Head of caudate nucleus (tissue), 42 donors: Measurements from ENCODE around the gene PCARE.
"Not testable (repeated sequence)": the region's sequence is repeated elsewhere in the genome, so short reads cannot be mapped to it uniquely, and the experiment has no call there.

Experiments
- DNase-seq, 42 donors: peaks; one replicate each; pipeline versions ENCODE4 v3.0.0 to v3.0.0-alpha.2; 2020 to 2021; ENCODE audit warnings: mixed read lengths in 7 of 42
- intact Hi-C: fragments of 100-400 bp; cut with DNase I; formaldehyde crosslinking; loops from one replicate; pipeline ENCODE4 v1.15.0; 2022

The PCARE gene

GRCh38 chr2:29074411-29074810 lies at the start of gene PCARE:
TSS of gene PCARE (minus strand) at chr2:29074523. CDS start at chr2:29074261, 262 bp downstream.
- intact Hi-C loops, result no loop called here
- peak in 2 of 42 donors; percentile 36 to 37 for DNase-seq

- intact Hi-C loops, result no loop called here
- no peak for DNase-seq
Measured at GRCh38 chr2:29123617-29124349, 49.5 kb upstream of the PCARE start.

DNA sequence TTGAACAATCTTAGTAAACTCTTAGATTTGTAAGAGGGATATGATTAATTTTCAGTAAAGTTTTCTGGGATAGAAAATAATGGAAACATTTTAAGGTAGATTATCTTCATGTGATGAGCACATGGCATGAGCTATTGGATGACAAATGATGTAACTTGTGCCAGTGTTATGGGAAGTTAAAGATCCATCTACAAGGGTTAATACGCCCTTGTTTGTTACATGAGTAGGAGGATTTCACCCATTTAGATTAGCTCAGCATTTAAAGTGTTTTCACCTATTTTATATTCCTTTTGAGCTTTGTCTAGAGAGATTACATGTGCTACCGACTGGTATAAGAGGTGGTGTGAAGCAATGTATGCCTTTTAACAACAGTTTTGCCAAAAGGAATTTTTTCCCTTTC lies 46.5 kb upstream of the PCARE start:
- intact Hi-C loops, result no loop called here
- no peak for DNase-seq

DNA sequence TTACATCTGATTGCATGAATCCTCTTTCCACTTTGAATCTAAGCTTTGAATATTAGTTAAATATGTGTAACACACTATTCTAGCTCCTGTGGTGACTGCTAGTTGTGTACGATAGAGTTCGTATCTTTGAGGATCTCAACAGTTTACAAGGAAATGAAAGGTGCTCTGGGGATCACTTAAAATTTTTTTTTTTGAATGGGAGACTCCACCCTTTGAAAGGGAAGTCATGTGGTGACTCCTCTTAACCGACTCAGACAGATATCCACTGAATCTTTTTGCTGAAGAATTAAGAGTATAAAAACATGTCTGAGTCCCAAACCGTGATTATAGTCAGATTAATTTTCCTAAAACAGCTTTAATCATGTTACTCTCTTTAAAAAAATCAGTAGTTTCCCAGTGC lies 44.9 kb upstream of the PCARE start:
- intact Hi-C loops, result loop anchor here (5.0 kb wide), 1 partner anchor 42 kb away; no protein-coding TSS in a partner anchor

DNA sequence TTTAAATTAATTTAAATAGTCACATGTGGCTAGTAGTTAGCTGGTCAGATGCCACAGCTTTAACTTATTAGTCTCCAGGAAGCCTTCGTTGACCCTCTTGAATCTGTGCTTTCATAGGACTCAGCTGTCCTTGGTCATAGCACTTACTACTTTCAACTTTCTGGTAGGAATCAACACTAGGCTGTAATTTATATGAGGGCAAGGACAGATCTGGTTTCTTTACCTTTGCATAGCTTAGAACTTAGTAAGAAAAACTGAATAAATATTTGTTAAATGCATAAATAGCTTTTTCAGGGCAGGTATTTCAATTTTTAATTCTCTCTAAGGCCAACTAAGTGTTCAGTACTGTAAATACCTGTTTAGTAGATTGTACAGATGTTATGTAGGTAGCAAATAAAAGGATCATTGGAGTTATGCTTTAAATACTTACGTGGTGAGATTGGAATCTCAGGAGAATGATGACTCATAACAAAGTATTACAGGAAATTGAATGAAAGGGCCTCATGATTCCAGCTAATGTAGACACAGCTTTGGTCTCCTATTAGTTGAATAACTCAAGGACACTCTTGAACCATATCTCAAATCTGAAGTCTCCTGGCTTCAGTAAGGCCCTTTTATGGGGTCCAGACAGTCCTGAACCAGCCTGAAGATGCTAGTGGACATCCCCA lies 43.4 kb upstream of the PCARE start:
- intact Hi-C loops, result loop anchor here (5.0 kb wide), 1 partner anchor 40 kb away; no protein-coding TSS in a partner anchor
- DNase-seq, result no peak

More for the DNA sequence above, 44.9 kb upstream of the PCARE start:
- DNase-seq, result no peak

- DNase-seq, result peak; percentile 51 to 89 (median 74)
- intact Hi-C loops, result loop anchor here (5.0 kb wide), 1 partner anchor 39 kb away; no protein-coding TSS in a partner anchor
Measured at GRCh38 chr2:29115797-29116781, 41.8 kb upstream of the PCARE start.

DNA sequence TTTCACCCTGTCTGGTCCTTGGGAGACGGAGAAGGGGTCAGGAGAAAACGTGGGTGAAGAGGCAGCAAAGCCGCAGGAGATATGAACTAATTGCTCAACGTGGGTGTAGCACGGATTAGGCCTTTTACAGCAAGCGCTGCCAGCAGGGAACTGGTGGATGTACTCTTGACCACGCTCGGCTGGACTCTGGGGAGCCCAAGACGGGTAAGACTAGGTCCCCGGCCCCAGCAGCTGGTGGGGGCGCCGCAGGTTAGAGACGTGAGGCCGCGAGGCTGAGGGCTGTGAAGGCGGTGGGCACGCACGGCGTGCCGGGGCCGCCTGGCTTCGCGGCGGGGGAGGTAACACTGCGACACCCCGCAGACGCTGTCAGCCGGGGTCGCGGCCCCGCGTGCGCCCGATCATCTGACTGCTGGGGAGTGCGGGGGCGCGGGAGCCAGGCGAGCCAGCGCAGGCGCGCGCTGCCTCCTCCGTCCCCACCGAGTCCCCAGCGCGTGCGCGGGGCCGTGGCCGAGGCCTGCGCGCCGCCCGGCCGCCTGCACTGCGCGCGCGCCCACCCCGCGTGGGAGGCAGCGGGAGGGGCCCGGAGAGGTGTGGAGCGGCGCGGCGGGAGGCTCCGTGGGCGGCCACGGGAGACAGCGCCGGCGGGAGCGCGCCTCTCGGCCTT lies 40.8 kb upstream of the PCARE start, which contains the start of gene CLIP4:
Gene CLIP4, plus strand, starts transcription at position 470 of the 664 bp plus-strand sequence. CDS start 5,974 bp downstream, outside the sequence.
- peak in 41 of 42 donors; percentile 45 to 90 (median 81) for DNase-seq
- intact Hi-C loops, result loop anchor here (5.0 kb wide), 2 partner anchors 38 to 48 kb away; no protein-coding TSS in a partner anchor

DNA sequence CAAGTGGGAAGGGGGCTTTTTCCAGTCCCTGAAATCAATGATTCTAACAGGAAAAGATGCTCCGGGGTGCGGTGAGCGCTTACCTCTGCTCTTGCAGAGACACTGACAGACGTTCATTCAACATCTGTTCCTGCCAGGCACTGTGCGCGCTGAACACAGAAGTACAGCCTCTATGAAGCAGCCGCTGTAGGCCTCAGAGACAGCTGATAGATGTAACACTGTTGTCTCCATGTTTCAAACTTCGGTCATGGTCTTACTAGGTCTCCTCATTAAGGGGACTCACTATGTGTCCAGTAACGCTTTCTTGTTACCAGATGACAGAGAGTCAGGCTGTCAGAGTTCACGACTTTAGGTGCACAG lies 40.2 kb upstream of the PCARE start:
- intact Hi-C loops, result loop anchor here (5.0 kb wide), 1 partner anchor 47 kb away; no protein-coding TSS in a partner anchor
- peak in 39 of 42 donors; percentile 17 to 74 (median 56) for DNase-seq

GRCh38 chr2:29113891-29114321 lies 39.6 kb upstream of the PCARE start:
- peak in 6 of 42 donors; percentile 9 to 49 (median 40) for DNase-seq
- intact Hi-C loops, result loop anchor here (5.0 kb wide), 1 partner anchor 47 kb away; no protein-coding TSS in a partner anchor

GRCh38 chr2:29113027-29113686 lies 38.8 kb upstream of the PCARE start:
- DNase-seq, result no peak
- intact Hi-C loops, result loop anchor here (5.0 kb wide), 1 partner anchor 46 kb away; no protein-coding TSS in a partner anchor

DNA sequence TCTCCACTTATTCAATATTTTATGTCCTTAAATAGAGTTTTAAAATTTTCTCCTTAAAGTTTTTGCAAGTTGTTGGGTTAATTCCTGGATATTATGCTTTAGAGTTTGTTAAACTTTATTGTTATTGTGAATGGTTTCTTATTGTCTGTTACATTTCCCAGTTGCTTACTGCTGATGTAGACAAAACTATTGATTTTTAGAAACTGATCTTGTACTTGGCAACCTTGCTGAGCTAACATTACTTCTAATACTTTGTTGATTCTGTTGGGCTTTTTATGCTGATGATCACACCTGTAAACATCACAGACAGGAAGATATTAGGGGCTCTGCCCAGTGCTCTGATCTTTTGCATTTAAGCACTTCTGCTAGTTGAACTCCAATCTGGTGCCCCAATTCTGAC lies 38.1 kb upstream of the PCARE start:
- intact Hi-C loops, result loop anchor here (5.0 kb wide), 1 partner anchor 45 kb away; no protein-coding TSS in a partner anchor

GRCh38 chr2:29110916-29111535 lies 36.7 kb upstream of the PCARE start:
- peak in 1 of 42 donors; percentile 11 for DNase-seq
- intact Hi-C loops, result loop anchor here (5.0 kb wide), 1 partner anchor 44 kb away; no protein-coding TSS in a partner anchor

More for the DNA sequence above, 38.1 kb upstream of the PCARE start:
- DNase-seq, result no peak

GRCh38 chr2:29109246-29109645 lies 34.9 kb upstream of the PCARE start:
- DNase-seq, result no peak
- intact Hi-C loops, result no loop called here

DNA sequence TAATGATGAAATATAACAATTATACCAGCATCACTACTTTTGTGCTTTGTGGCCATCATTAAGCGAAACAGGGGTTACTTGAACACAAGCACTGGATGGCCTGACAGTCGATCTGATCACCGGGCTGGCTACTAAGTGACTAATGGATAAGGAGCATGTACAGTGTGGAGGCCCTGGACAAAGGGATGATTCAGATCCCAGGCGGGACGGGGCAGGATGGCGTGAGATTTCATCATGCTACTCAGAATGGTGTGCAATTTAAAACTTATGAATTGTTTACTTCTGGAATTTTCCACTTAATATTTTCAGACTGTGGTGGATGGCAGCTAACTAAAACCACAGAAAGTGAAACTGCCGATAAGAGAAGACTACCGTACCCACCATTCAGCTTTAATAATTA lies 33.9 kb upstream of the PCARE start:
- intact Hi-C loops, result no loop called here
- DNase-seq, result peak in 38 of 42 donors; percentile 44 to 87 (median 66)

DNA sequence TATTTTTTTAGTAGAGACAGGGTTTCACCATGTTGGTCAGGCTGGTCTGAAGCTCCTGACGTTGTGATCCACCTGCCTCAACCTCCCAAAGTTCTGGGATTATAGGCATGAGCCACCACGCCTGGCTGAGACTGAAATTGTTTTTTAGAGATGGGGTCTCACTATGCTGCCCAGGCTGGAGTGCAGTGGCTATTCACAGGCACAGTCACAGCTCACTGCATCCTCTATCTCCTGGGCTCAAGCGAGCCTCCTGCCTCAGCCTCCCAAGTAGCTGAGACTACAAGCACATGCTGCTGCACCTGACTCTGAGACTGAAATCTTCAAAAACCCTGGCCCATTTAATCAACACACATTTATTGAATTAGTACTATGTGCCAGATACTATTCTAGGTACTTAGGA lies 33.2 kb upstream of the PCARE start:
- intact Hi-C loops, DNase-seq: not testable (repeated sequence)

DNA sequence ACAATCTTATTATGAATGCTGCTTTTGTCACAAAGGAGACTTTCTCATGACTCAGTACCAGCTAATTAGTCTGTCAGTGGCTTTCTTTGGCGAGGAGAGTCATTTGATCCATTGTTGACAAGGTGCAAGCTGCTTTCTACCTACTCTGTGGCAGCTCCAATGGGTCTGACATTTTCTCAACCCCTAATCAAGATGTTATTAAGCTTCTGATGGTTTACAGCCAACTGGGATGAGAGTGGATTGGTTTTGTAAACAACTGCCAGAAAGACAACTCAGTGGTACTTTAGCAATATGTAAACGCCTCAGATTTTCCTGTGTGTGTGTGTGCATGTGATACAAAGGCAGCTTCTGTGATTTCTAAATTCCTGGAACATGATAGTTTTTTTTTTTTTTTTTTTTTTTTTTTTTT lies 32.7 kb upstream of the PCARE start:
- peak in 3 of 42 donors; percentile 18 to 59 (median 30) for DNase-seq
- intact Hi-C loops, result no loop called here

DNA sequence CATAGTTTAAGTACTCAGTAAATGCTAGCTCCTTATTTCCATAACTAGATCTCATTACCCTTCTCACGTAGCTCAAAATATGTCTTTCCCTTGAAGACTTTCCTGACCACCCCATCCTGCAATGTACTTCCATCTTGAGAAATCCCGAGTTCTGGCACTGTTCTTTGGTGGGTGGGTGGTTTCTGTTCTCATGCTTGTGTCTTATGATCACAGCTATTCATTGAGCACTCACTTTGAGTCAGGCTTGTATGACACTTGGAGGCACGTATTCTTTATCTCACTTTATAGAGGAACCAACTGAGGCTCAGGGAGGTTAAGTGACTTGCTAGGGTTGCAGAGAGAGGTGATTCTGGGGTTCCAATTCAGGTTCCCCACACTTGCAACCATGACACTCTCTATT lies 31.9 kb upstream of the PCARE start:
- DNase-seq, result peak in 5 of 42 donors; percentile 21 to 63 (median 35)
- intact Hi-C loops, result no loop called here
